Measurements from ENCODE around the gene AOC2. TPM values are rescaled to one million over a fixed set of nuclear protein-coding genes. Genes with fewer than 3 reads are reported as not detected.

Gene AOC2
- total and polyA plus RNA-seq, 10 of the 15 experiments (the other 5 are each of a cell fraction or from before 2014, with no cell fraction given) = 0.08 to 1.9 (median 0.62) TPM

- TF ChIP-seq ZNF384 (IDR thresholded peaks at IDR 0.05; ENCODE audit: borderline replicate concordance, low read depth, low read length) (no peak), CBX5 (IDR thresholded peaks at IDR 0.05; ENCODE audit: low read depth) (no peak), MTA3 (IDR thresholded peaks at IDR 0.05; ENCODE audit: borderline replicate concordance, low read length) (no peak), YY1 (IDR thresholded peaks at IDR 0.05; ENCODE audit: low read depth, low read length) (no peak), GATAD2B (conservative IDR thresholded peaks at IDR 0.05; ENCODE audit: low read depth) (no peak), SMAD1 (IDR thresholded peaks at IDR 0.05; ENCODE audit: low read depth, partially characterized antibody) (no peak), PAX8 (IDR thresholded peaks at IDR 0.05) (no peak), POLR2AphosphoS5 (IDR thresholded peaks at IDR 0.05; ENCODE audit: low read length) (no peak)
Measured at GRCh38 chr17:42821176-42821575, 23.2 kb upstream of the AOC2 start (continued).

GRCh38 chr17:42827472-42827871 lies 16.9 kb upstream of the AOC2 start:
- no peak overlapping the region for H3K9ac ChIP-seq (ENCODE audit: control insufficient read depth, insufficient read depth, low read length)
- RAD21 ChIA-PET (ENCODE audit: unreplicated experiment) = no interaction called here
- no peaks in the 10 kb centered on the region for H4K20me1 ChIP-seq (ENCODE audit: control insufficient read depth, insufficient read depth)
- SMC1A ChIA-PET (ENCODE audit: uncharacterized antibody, unreplicated experiment) = interaction anchor here (1.5 kb wide), 1 partner anchor 170 kb away, joined by 3 read pairs; no protein-coding TSS in a partner anchor
- FAIRE-seq (no peak), ATAC-seq (no peak), DNase-seq (ENCODE audit: low read depth, low spot score) (no peak)
- H3K4me3 ChIP-seq = no peak overlapping the region
- H3K4me2 ChIP-seq (ENCODE audit: control insufficient read depth, insufficient read depth) = no peak overlapping the region
- in situ Hi-C loops (cut with MboI) (no loop called here), intact Hi-C loops (cut with micrococcal nuclease; ENCODE audit: unreplicated experiment) (no loop called here)
- 87% methylated on average over 1 of the region's 1 CpG for whole genome bisulfite sequencing (ENCODE audit: insufficient coverage, insufficient replicate concordance, low lambda C conversion rate, missing lambda C conversion rate)
- H3K4me1 ChIP-seq (ENCODE audit: control insufficient read depth, insufficient read depth, low read length) = peaks cover 6% of the 10 kb centered on the region
- no peak overlapping the region for H2AFZ ChIP-seq (ENCODE audit: control insufficient read depth, low read depth, low read length)
- TF ChIP-seq SKIL (IDR thresholded peaks at IDR 0.05; ENCODE audit: low read depth, poor library complexity, severe bottlenecking) (no peak), EZH2 (IDR thresholded peaks at IDR 0.05; ENCODE audit: borderline replicate concordance, control insufficient read depth, low read depth, low read length) (no peak), PML (IDR thresholded peaks at IDR 0.05; ENCODE audit: low read length) (no peak), TBL1XR1 (IDR thresholded peaks at IDR 0.05; ENCODE audit: low read depth, low read length) (no peak)
- peaks cover 16% of the 10 kb centered on the region for H3K79me2 ChIP-seq (ENCODE audit: control insufficient read depth, insufficient read depth, low read length)
- no peak overlapping the region for H3K27ac ChIP-seq (ENCODE audit: control insufficient read depth, insufficient read depth)
- H3K36me3 ChIP-seq (ENCODE audit: control insufficient read depth in 2 of 2, insufficient read depth in 2 of 2, low read length in 1 of 2) = no peaks in the 10 kb centered on the region
- CTCF ChIA-PET = no interaction called here
- H3K9me3 ChIP-seq (replicated peaks; ENCODE audit: control insufficient read depth, insufficient read depth, low read length) = no peaks in the 10 kb centered on the region
- POLR2A ChIA-PET = interaction anchor here (0.5 kb wide), 1 partner anchor 157 kb away, joined by 5 read pairs; no protein-coding TSS in a partner anchor
- no peaks in the 10 kb centered on the region for H3K27me3 ChIP-seq (replicated peaks in 1 of 2; ENCODE audit: control insufficient read depth in 2 of 2, insufficient read depth in 2 of 2, low read length in 1 of 2)
- BruUV-seq (replicated peaks) = no TSS peak

All from GM12878 (cell line).